Heart left ventricle (tissue), 13 donors: ENCODE data around the gene HS3ST2.

Experiments
- POLR2A ChIP-seq, 2 donors: fragments of 450-650 bp; IDR thresholded peaks; one replicate each; pipeline ENCODE4 v1.6.1; 2017; ENCODE audit warnings: antibody characterized with exemption in 2 of 2, mild to moderate bottlenecking in 2 of 2, moderate library complexity in 2 of 2
- TF ChIP-seq, protein P1 (sequence below), 12 donors: fragments of 200-600 bp; sonication (generic) in 4 of 12; IDR thresholded peaks; one replicate each; pipeline versions ENCODE4 v1.5.0 to v1.8.0; 2018 to 2022; ENCODE audit warnings: antibody characterized with exemption in 12 of 12, mild to moderate bottlenecking in 5 of 12
- donor health status: ischemic (EF 13 %, LVEDD 7.1; RV severe dilation, severe dysfunction).
- donor health status: DM: no; HTN: yes; CAD: no.
- donor health status: DM: no; HTN: no; CAD: no.
- donor health status: ischemic (EF 25% LVEDD 6.9; RV normal size, moderate dysfunction).
- donor health status: ischemic (EF 25% LVEDD 5.7; RV mildly dilated, moderate dysfunction).
- donor health status: ischemic (EF 35%, LVEDD 5.7; RV mildly dilated, moderate dysfunction).
- donor health status: nonischemic (EF 11% LVEDD 7.7; RV severe dilation, severe dysfunction).
- donor health status: DM: yes; HTN: yes; CAD: no.
- donor health status: PGD.
- donor health status: ischemic (EF 29% LVEDD 5.4; RV normal size, mild dysfunction).
- donor health status: nonischemic (EF 23%, LVEDD 6.1; RV moderate dilation, normal function).

GRCh38 chr16:22885951-22886350, 72.0 kb downstream of the HS3ST2 start:
- TF ChIP-seq, protein P1, sequence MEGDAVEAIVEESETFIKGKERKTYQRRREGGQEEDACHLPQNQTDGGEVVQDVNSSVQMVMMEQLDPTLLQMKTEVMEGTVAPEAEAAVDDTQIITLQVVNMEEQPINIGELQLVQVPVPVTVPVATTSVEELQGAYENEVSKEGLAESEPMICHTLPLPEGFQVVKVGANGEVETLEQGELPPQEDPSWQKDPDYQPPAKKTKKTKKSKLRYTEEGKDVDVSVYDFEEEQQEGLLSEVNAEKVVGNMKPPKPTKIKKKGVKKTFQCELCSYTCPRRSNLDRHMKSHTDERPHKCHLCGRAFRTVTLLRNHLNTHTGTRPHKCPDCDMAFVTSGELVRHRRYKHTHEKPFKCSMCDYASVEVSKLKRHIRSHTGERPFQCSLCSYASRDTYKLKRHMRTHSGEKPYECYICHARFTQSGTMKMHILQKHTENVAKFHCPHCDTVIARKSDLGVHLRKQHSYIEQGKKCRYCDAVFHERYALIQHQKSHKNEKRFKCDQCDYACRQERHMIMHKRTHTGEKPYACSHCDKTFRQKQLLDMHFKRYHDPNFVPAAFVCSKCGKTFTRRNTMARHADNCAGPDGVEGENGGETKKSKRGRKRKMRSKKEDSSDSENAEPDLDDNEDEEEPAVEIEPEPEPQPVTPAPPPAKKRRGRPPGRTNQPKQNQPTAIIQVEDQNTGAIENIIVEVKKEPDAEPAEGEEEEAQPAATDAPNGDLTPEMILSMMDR (IDR thresholded peaks at IDR 0.05) = no peak
- no peak for TF ChIP-seq POLR2A (IDR thresholded peaks at IDR 0.05)
